Lower leg skin (tissue), 4 donors: ENCODE results near the gene KRT1. TPM values are rescaled to one million over a fixed set of nuclear protein-coding genes. Genes with fewer than 3 reads are reported as not detected.

Source experiments
- DNase-seq, 2 donors: peaks; one replicate each; pipeline ENCODE4 v3.0.0-alpha.2; 2019; ENCODE audit warnings: low spot score in 2 of 2
- H3K4me3 ChIP-seq: fragments of 200-600 bp; sonication (generic); 2 replicates; pipeline ENCODE4 v1.5.1; 2017; ENCODE audit warnings: mild to moderate bottlenecking, low read depth; ENCODE audit not compliant: poor library complexity, severe bottlenecking
- POLR2A ChIP-seq, 2 donors: fragments of 450-650 bp; IDR thresholded peaks; one replicate each; pipeline ENCODE4 v1.6.1; 2016 to 2017; ENCODE audit warnings: antibody characterized with exemption in 2 of 2, mild to moderate bottlenecking in 1 of 2, moderate library complexity in 1 of 2
- WGBS, 2 donors: methylation state at CpG; one replicate each; pipeline ENCODE4 v1.1.5; 2018; 5-methylcytosine and 5-hydroxymethylcytosine counted together
- intact Hi-C: fragments of 100-400 bp; cut with DNase I; formaldehyde crosslinking; loops from one replicate; pipeline ENCODE4 v1.15.0; 2023; ENCODE audit warnings: low total_unique reads
- total RNA-seq, 4 donors: library from RNA; depleted of rRNA; stranded (reverse); fragments of >200 nt; gene quantifications; one replicate each; pipeline ENCODE4 v1.1.0, GENCODE V29; 2016
- TF ChIP-seq, protein P1 (sequence below), 3 donors: fragments of 450-650 bp; IDR thresholded peaks; one replicate each; pipeline ENCODE4 v1.5.1; 2016; ENCODE audit warnings: antibody characterized with exemption in 3 of 3, mild to moderate bottlenecking in 3 of 3, moderate library complexity in 2 of 3

Gene KRT1
- total RNA-seq, result 1,000 to 10,000 TPM; 5,671 to 8,911 (median 6,268) TPM

GRCh38 chr12:52680363-52680762, at the start of gene KRT1:
TSS of gene KRT1 (minus strand) at chr12:52680407. CDS start at chr12:52680348, 59 bp downstream.
- TF ChIP-seq, protein P1, sequence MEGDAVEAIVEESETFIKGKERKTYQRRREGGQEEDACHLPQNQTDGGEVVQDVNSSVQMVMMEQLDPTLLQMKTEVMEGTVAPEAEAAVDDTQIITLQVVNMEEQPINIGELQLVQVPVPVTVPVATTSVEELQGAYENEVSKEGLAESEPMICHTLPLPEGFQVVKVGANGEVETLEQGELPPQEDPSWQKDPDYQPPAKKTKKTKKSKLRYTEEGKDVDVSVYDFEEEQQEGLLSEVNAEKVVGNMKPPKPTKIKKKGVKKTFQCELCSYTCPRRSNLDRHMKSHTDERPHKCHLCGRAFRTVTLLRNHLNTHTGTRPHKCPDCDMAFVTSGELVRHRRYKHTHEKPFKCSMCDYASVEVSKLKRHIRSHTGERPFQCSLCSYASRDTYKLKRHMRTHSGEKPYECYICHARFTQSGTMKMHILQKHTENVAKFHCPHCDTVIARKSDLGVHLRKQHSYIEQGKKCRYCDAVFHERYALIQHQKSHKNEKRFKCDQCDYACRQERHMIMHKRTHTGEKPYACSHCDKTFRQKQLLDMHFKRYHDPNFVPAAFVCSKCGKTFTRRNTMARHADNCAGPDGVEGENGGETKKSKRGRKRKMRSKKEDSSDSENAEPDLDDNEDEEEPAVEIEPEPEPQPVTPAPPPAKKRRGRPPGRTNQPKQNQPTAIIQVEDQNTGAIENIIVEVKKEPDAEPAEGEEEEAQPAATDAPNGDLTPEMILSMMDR (IDR thresholded peaks at IDR 0.05), result no peak
- TF ChIP-seq POLR2A (IDR thresholded peaks at IDR 0.05), result no peak
- no peak for DNase-seq
- intact Hi-C loops, result loop anchor here (10.0 kb wide), 1 partner anchor 184 kb away; no protein-coding TSS in a partner anchor
- H3K4me3 ChIP-seq, result no peak within 1 kb of the TSS
- WGBS, 2 donors, result 59 to 61% methylated on average over 3 of the region's 3 CpGs

DNA sequence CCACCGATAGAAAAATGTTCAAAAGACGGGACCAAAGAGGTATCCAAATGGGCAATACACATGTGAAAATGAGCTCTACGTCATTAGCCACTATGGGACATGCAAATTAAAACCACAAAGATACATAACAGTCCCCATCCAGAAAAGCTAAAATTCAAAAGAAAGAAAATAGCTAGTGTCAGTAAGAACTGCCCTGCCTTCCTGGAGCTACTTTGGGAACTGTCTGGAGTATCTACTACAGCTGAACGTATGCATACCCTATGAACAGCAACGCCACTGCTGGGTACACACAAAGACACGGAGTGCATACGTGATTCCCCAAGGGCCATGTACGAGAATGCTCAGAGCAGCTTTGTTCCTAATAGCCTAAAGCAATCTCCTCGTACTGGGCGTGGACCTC, 48.9 kb upstream of the KRT1 start:
- WGBS, 2 donors, result 59 to 60% methylated on average over 10 of the region's 10 CpGs
- no peak for TF ChIP-seq POLR2A (IDR thresholded peaks at IDR 0.05)
- TF ChIP-seq, protein P1 (IDR thresholded peaks at IDR 0.05), result no peak
- intact Hi-C loops, result no loop called here
- no peak for DNase-seq
- H3K4me3 ChIP-seq, result no peak overlapping the region

DNA sequence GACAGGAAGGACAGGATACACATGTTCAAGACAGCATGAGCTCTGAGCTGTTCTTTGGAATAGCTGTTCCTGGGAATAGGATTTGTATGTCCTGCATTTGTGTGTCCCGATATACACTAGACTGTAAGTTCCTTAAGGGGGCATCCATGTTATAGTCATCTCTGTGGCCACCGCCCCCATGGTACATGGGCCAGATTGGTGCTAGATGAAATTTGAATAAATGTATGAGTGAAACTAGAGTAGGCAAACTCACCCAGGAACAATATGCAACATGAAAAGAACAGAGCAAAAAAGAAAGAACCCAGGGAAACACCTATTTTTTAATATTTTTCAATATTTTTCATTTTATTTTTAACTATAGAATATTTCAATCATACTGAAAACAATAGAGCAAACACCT, 48.2 kb upstream of the KRT1 start:
- no peak for TF ChIP-seq POLR2A (IDR thresholded peaks at IDR 0.05)
- TF ChIP-seq, protein P1 (IDR thresholded peaks at IDR 0.05), result no peak
- intact Hi-C loops, result no loop called here
- no peak for DNase-seq
- H3K4me3 ChIP-seq, result no peak overlapping the region
- WGBS, 2 donors, result 90 to 92% methylated on average over 2 of the region's 2 CpGs

DNA sequence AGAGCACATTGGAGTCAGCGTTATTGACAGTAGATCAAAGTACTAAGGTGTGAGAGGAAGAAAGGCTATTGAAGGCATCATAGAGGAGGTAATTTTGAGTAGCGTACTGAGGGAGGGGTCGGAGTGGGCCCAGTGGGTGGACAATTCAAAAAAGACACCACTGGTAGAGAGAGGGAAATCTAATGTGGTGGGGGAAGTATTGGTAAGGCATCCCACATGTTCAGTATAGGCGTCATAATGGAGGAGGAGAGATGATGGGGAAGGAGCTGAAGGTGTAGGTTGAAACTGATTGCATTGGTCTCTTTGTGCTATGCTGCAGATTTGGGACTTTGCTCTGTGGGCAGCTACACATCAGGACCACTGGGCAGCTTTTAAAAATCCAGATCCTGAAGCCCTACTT, 46.8 kb upstream of the KRT1 start:
- no peak overlapping the region for H3K4me3 ChIP-seq
- intact Hi-C loops, result no loop called here
- no peak for DNase-seq
- 80 to 85% methylated on average over 4 of the region's 4 CpGs for WGBS, 2 donors
- no peak for TF ChIP-seq POLR2A (IDR thresholded peaks at IDR 0.05)
- TF ChIP-seq, protein P1 (IDR thresholded peaks at IDR 0.05), result no peak

DNA sequence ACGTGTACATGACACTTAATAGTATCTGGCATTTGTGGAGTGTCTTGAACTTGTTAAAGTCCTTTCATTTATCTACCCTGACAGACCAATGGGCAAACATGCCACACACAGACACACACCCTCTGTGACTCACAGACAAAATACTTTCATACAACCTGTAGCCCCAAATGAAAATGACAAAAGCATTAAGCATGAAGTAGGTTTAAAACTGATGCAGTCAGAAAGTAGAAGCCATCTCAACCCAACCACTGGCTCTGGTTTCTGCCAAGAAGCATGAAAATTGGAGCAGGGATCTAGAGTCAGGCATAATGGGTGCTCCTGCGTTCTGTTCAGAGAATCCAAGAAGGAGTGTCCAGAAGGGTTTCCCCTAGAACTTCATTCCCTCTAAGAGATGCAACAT, 46.2 kb upstream of the KRT1 start:
- no peak overlapping the region for H3K4me3 ChIP-seq
- WGBS, 2 donors, result 57 to 69% methylated on average over 2 of the region's 2 CpGs
- TF ChIP-seq, protein P1 (IDR thresholded peaks at IDR 0.05), result no peak
- no peak for TF ChIP-seq POLR2A (IDR thresholded peaks at IDR 0.05)
- DNase-seq, result no peak
- intact Hi-C loops, result no loop called here

GRCh38 chr12:52724384-52724783, 44.2 kb upstream of the KRT1 start:
- intact Hi-C loops, result no loop called here
- WGBS, 2 donors, result 65 to 97% methylated on average over 3 of the region's 3 CpGs
- no peak overlapping the region for H3K4me3 ChIP-seq
- no peak for DNase-seq
- TF ChIP-seq POLR2A (IDR thresholded peaks at IDR 0.05), result no peak
- TF ChIP-seq, protein P1 (IDR thresholded peaks at IDR 0.05), result no peak
